Tibial nerve (tissue), 3 donors: ENCODE measurements around the gene SHC1.
A peak's percentile ranks its signal among the peaks of the same experiment; 100 is the strongest.

Experiments
- CTCF ChIP-seq, 5 experiments: fragments of 200-600 bp in 3 of 5; fragments of 450-650 bp in 2 of 5; sonication (generic) in 3 of 5; IDR thresholded peaks; one replicate each; pipeline ENCODE4 v1.5.1; 2016 to 2019; ENCODE audit warnings: antibody characterized with exemption in 5 of 5, mild to moderate bottlenecking in 3 of 5, moderate library complexity in 2 of 5
- POLR2A ChIP-seq, 2 donors: fragments of 450-650 bp; IDR thresholded peaks; one replicate each; pipeline ENCODE4 v1.6.1; 2017; ENCODE audit warnings: antibody characterized with exemption in 2 of 2, mild to moderate bottlenecking in 2 of 2, moderate library complexity in 2 of 2

GRCh38 chr1:154998818-154999570 lies 28.4 kb upstream of the SHC1 start:
- TF ChIP-seq CTCF (IDR thresholded peaks at IDR 0.05) (peak; percentile 66 to 87 (median 87)), POLR2A (IDR thresholded peaks at IDR 0.05) (no peak)
